Urinary bladder (tissue), 4 donors: ENCODE measurements around the gene ATP8A1. TPM values are rescaled to one million over a fixed set of nuclear protein-coding genes. Genes with fewer than 3 reads are reported as not detected.

Experiments
- DNase-seq: peaks from one replicate; pipeline ENCODE4 v3.0.0-alpha.2; 2015; ENCODE audit errors: extremely low spot score
- H3K27ac ChIP-seq: one replicate; pipeline ENCODE4 v1.5.1; 2013; ENCODE audit warnings: low read depth, mild to moderate bottlenecking, moderate library complexity
- H3K36me3 ChIP-seq: one replicate; pipeline ENCODE4 v1.6.1; 2013; ENCODE audit warnings: mild to moderate bottlenecking, moderate library complexity; ENCODE audit not compliant: insufficient read depth
- H3K4me1 ChIP-seq: one replicate; pipeline ENCODE4 v1.6.1; 2013; ENCODE audit warnings: mild to moderate bottlenecking, moderate library complexity; ENCODE audit not compliant: insufficient read depth
- H3K4me3 ChIP-seq: one replicate; pipeline ENCODE4 v1.5.1; 2013; ENCODE audit warnings: low read depth, low read length
- WGBS: extraction: QIAGEN DNeasy Blood & Tissue Kit; methylation state at CpG from one replicate; pipeline ENCODE4 v1.1.7; 2013; 5-methylcytosine and 5-hydroxymethylcytosine counted together
- polyA plus RNA-seq: library from polyadenylated mRNA; stranded (reverse); fragments of 200-250 nt; gene quantifications from one replicate; pipeline ENCODE4 v1.2.3, GENCODE V29; 2013
- total RNA-seq: library from RNA; depleted of rRNA; stranded (reverse); fragments of >200 nt; gene quantifications from one replicate; pipeline ENCODE4 v1.2.3, GENCODE V29; 2014
- donor health status: healthy with polysubstance abuse.
- donor health status: healthy.

ATP8A1 gene
- total and polyA plus RNA-seq, 2 donors, result 3.9 to 59.2 TPM

DNA sequence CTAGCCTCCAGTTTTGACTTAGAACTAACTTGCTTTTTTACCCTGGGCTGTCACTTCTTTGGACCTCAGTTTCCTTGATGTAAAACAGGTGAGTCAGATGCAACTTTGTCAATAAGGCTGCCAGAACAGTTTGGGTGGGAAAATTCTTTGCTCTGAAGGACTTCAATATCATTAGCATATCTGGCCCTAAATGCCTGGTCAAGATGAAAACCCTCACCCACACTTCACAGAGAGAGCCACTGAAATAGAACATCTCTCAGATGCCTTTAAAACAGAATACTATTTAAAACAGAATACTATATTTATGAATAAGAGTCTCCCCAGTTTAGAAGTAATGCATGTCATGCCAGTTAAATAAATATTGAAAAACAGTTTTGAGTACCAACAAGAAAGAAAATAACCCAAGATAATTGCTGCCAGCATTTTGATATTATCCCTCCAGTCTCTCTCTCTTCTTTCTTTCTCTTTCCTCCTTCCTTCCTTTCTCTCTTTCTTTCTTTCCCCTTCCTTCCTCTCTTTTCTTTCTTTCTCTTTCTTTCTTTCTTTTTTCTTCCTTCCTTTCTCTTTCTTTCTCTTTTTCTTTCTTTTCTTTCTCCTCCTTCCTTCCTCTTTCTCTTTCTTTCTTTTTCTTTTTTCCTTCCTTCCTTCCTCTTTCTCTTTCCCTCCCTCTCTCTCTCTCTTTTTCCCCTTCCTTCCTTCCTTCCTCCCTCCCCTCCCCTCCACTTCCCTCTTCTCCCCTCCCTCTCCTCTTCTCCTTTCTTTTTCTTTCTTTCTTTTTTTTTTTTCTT, 292.4 kb downstream of the ATP8A1 start:
- no peak overlapping the region for H3K4me3 ChIP-seq
- H3K36me3 ChIP-seq, result no peaks in the 10 kb centered on the region
- no peaks in the 10 kb centered on the region for H3K4me1 ChIP-seq
- no peak for DNase-seq
- H3K27ac ChIP-seq, result no peak overlapping the region

DNA sequence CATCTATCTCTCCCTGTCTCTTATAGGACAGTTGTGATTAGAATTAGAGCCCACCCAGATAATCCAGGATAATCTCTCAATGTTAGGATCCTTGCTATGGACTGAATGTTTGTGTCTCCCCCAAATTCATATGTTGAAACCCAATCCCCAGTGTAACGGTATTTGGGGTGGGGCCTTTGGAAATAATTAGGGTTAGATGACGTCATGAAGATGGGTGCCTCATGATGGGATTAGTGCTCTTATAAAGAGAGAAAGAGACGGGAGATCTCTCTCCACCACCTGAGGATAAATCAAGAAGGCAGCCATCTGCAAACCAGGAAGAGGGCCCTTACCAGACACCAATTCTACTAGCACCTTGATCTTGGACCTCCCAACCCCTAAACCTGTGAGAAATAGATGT, 293.3 kb downstream of the ATP8A1 start:
- Histone ChIP-seq H3K4me1 (no peaks in the 10 kb centered on the region), H3K4me3 (no peak overlapping the region), H3K27ac (no peak overlapping the region), H3K36me3 (no peaks in the 10 kb centered on the region)
- 95% methylated on average over 3 of the region's 3 CpGs for WGBS
- no peak for DNase-seq

DNA sequence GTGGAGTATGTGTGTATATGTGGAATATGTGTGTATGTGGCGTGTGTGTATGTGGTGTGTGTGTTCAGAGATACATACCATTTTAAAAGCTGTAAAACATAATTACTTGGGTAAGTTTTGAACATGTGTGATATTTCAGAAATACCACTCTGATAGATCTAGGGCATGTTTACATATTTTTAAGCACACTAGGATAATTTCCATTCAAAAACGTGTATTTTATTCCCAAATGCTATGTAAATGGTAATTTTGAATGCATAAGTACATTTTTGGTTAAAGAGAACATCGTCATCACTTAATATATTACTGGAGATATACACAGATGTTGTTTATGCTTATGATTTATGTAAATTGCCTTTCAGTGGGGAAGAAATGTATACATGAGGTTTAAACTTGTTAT, 294.3 kb downstream of the ATP8A1 start:
- H3K4me1 ChIP-seq, result no peaks in the 10 kb centered on the region
- H3K27ac ChIP-seq, result no peak overlapping the region
- H3K4me3 ChIP-seq, result no peak overlapping the region
- WGBS, result 65% methylated on average over 3 of the region's 3 CpGs
- no peaks in the 10 kb centered on the region for H3K36me3 ChIP-seq
- no peak for DNase-seq

DNA sequence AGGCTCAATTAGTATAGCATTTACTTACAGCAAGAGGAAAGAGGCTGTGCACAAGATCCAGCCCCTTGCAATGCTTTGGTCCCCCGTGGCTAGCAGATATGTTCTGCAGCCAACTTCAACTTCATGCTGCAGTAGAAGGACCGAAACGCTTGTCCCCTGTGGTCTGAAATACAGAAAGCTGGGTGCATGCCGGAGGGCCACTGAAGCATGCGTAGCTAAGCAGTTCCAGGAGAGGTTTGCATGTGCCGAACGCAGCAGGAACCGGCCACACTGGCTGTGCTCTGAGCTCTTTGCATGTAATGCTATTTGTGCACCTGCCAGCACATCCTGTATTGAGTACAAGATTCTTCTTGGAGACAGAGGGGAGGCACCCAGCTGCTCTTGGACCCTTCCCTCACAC, 295.4 kb downstream of the ATP8A1 start:
- DNase-seq, result no peak
- 86% methylated on average over 8 of the region's 8 CpGs for WGBS

DNA sequence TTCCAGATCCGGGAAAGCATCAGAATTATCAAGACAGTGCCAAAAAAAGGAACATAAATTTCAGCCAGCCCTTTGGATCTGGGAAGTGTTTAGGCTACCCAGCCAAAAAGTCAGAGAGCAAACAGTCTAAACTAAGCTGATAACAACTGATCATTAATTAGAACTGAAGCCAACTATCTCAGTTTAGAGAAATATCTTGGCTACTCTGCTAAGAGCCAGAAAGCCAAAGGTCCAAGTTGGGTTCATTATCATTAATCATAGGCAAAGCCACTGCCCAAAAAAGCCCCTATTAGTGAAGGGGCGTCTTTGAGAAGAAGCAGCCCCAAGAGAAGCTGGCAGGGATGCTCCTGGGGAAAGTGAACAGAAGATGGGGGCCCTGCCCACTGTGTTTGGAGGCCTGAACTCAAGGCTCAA, 296.6 kb downstream of the ATP8A1 start:
- no peaks in the 10 kb centered on the region for H3K4me1 ChIP-seq
- peak; percentile 13 for DNase-seq
- no peaks in the 10 kb centered on the region for H3K36me3 ChIP-seq
- H3K27ac ChIP-seq, result no peak overlapping the region
- WGBS, result 20% methylated on average over 2 of the region's 2 CpGs
- no peak overlapping the region for H3K4me3 ChIP-seq

More for the DNA sequence above, 295.4 kb downstream of the ATP8A1 start:
- H3K27ac ChIP-seq, result no peak overlapping the region
- no peaks in the 10 kb centered on the region for H3K36me3 ChIP-seq
- no peaks in the 10 kb centered on the region for H3K4me1 ChIP-seq
- no peak overlapping the region for H3K4me3 ChIP-seq

DNA sequence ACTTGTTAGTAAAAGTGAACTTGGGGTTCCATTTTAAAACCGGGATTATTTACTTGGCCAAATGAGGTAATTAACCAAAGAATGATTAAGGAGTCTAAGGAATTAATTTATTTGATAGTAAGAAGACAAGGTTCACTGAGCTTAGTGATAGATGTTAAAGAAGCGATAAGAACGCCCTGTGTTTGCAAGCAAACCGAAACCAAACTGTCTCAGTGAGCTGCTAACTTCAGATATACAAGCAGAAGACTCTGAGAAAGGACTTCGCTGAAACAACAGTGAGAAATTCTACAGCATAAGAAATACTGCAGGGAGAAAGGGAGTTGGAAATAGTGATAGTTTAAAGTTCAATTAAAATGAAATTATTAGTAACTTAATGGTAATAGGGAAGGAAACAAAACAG, 297.2 kb downstream of the ATP8A1 start:
- no peak for DNase-seq
- H3K36me3 ChIP-seq, result no peaks in the 10 kb centered on the region
- H3K4me3 ChIP-seq, result no peak overlapping the region
- 25% methylated on average over 5 of the region's 5 CpGs for WGBS
- no peaks in the 10 kb centered on the region for H3K4me1 ChIP-seq
- no peak overlapping the region for H3K27ac ChIP-seq

Other genes with a start within 250 kb of the ATP8A1 start
- gene GRXCR1, start 235.6 kb upstream of the ATP8A1 start, total RNA-seq, result not detected
- gene GRXCR1, start 235.6 kb upstream of the ATP8A1 start, polyA plus RNA-seq, result not detected